Measurements from ENCODE around the gene KCNK17.

GRCh38 chr6:39347906-39348585, 33.8 kb upstream of the KCNK17 start:
- TF ChIP-seq POLR2A (IDR thresholded peaks at IDR 0.05; ENCODE audit: low read depth, low read length) (no peak), POLR2AphosphoS5 (IDR thresholded peaks at IDR 0.05; ENCODE audit: low read depth, low read length) (no peak)

Data from GM12892 (cell line).